ENCODE data around the gene PACC1. TPM values are rescaled to one million over a fixed set of nuclear protein-coding genes. Genes with fewer than 3 reads are reported as not detected.
A peak's percentile ranks its signal among the peaks of the same experiment; 100 is the strongest.

PACC1 gene
- total RNA-seq, 4 donors from 2014 or later: 3.3 to 33.2 (median 11.4) TPM

DNA sequence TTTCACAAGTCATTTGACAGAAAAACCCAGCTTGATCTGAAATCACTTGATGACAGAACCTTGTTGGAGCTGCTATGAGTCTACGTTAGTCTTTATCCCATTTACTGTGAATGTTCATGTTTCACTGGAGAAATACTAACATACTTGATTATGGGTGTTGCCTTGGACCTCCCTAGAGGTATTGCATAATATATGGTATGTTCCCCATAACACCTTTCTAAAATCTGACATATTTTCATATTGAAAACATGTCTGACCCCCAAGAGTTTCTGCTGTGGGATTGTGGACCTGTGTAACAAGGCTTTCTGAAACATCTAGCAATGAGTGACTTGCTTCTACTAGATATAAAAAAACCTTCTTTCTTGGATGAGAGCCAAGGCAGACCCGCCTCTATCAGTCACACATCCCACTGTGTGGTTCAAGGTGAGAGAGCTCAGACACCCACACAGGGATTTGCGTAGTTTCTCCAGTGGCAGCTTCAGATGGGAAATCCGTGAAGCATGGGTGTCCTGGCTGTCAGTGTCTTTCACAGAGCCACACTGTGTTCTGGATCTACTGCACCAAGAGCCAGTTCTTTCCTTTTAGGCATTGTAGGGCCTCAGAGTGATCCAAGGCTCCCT, 22.6 kb upstream of the PACC1 start:
- Histone ChIP-seq H3K4me3 (no peak overlapping the region), H3K9me3 (no peaks in the 10 kb centered on the region), H3K27me3 (no peaks in the 10 kb centered on the region), H3K36me3 (no peaks in the 10 kb centered on the region), H3K4me1 (peaks cover 0 to 12% (median 5%) of the 10 kb centered on the region in 4 donors), H3K27ac (no peak overlapping the region)
- TF ChIP-seq EP300 (IDR thresholded peaks at IDR 0.05) (no peak), POLR2A (IDR thresholded peaks at IDR 0.05) (no peak)
- TF ChIP-seq, protein P1, sequence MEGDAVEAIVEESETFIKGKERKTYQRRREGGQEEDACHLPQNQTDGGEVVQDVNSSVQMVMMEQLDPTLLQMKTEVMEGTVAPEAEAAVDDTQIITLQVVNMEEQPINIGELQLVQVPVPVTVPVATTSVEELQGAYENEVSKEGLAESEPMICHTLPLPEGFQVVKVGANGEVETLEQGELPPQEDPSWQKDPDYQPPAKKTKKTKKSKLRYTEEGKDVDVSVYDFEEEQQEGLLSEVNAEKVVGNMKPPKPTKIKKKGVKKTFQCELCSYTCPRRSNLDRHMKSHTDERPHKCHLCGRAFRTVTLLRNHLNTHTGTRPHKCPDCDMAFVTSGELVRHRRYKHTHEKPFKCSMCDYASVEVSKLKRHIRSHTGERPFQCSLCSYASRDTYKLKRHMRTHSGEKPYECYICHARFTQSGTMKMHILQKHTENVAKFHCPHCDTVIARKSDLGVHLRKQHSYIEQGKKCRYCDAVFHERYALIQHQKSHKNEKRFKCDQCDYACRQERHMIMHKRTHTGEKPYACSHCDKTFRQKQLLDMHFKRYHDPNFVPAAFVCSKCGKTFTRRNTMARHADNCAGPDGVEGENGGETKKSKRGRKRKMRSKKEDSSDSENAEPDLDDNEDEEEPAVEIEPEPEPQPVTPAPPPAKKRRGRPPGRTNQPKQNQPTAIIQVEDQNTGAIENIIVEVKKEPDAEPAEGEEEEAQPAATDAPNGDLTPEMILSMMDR (IDR thresholded peaks at IDR 0.05): no peak
- WGBS, 2 donors: 83 to 87% methylated on average over 4 of the region's 4 CpGs
- no peak for DNase-seq (ENCODE audit: low spot score in 2 of 2)

DNA sequence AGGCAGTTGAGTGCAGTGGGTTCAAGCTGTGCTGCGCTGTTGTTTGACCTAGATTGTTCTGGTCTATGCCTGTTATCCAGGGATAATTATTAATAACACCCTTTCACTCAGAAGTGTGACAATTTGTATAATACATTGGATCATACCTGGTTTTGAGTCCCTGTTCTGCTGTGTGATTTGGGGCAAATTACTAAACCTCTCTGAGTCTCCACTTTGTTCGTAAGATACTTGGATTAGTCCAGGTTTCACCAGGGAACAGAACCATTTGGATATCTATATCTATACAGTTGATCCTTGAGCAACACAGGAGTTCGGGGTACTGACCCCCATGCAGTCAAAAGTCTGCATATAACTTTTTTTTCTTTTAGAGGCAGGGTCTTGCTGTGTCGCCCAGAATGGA, 20.3 kb upstream of the PACC1 start:
- Histone ChIP-seq H3K9me3 (no peaks in the 10 kb centered on the region), H3K36me3 (no peaks in the 10 kb centered on the region), H3K27me3 (no peaks in the 10 kb centered on the region), H3K4me3 (no peak overlapping the region), H3K27ac (no peak overlapping the region), H3K4me1 (peaks cover 0 to 21% (median 6%) of the 10 kb centered on the region in 4 donors)
- no peak for DNase-seq (ENCODE audit: low spot score in 2 of 2)
- TF ChIP-seq EP300 (IDR thresholded peaks at IDR 0.05): no peak
- TF ChIP-seq, protein P1 (IDR thresholded peaks at IDR 0.05): no peak
- TF ChIP-seq POLR2A (IDR thresholded peaks at IDR 0.05): no peak
- 95 to 96% methylated on average over 4 of the region's 4 CpGs for WGBS, 2 donors

DNA sequence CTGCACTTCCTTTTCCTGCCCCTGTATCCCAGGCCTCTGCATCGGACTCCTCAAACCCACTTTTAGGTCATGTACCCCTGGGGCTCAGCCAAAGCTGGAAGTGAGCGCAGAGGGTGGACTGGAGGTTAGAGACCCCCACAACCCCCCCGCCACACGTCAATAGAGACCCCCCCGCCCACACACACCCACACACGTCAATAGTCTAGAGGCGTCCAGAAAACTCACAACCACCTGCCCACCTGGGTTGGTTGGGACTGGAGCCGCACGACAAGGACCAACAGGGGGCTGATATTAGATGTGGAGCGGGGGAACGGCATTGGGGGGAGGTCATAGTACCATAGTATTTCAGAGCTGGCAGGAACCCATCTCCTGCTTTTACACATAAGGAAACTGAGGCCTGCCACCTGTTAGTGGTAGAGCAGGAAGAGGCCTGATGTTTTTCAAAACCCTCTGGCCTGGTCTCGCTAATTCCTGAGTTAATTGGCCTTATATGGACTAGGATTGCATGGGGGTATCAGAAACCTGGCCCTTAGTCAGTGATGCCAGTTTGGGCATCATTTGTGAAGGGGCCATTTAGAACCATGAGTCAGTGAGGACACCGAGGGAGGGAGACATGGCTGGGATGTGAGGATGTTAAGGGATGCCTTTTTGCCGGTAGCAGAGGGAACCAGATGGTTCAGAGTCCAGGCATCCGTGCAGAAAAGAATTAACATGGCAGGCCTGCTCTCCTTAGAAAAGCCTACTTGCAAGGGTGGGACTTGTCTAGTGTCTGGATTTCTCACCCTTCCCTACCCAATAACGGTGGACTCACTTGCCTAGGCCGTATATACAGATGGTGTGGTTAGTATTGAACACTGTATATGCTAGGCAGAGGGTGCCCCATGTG, 19.1 kb upstream of the PACC1 start:
- no peak for DNase-seq (ENCODE audit: low spot score in 2 of 2)
- no peaks in the 10 kb centered on the region for H3K9me3 ChIP-seq
- H3K4me1 ChIP-seq: peaks cover 0 to 21% (median 6%) of the 10 kb centered on the region in 4 donors
- peak overlapping the region; percentile 51 to 94 (median 56) for H3K4me3 ChIP-seq
- TF ChIP-seq, protein P1 (IDR thresholded peaks at IDR 0.05): no peak
- no peak for TF ChIP-seq POLR2A (IDR thresholded peaks at IDR 0.05)
- TF ChIP-seq EP300 (IDR thresholded peaks at IDR 0.05): no peak
- H3K36me3 ChIP-seq: no peaks in the 10 kb centered on the region
- H3K27me3 ChIP-seq: no peaks in the 10 kb centered on the region
- H3K27ac ChIP-seq: peak overlapping the region; percentile 57 to 95 (median 90)
- whole genome bisulfite sequencing, 2 donors: 52 to 53% methylated on average over 16 to 17 of the region's 17 CpGs

DNA sequence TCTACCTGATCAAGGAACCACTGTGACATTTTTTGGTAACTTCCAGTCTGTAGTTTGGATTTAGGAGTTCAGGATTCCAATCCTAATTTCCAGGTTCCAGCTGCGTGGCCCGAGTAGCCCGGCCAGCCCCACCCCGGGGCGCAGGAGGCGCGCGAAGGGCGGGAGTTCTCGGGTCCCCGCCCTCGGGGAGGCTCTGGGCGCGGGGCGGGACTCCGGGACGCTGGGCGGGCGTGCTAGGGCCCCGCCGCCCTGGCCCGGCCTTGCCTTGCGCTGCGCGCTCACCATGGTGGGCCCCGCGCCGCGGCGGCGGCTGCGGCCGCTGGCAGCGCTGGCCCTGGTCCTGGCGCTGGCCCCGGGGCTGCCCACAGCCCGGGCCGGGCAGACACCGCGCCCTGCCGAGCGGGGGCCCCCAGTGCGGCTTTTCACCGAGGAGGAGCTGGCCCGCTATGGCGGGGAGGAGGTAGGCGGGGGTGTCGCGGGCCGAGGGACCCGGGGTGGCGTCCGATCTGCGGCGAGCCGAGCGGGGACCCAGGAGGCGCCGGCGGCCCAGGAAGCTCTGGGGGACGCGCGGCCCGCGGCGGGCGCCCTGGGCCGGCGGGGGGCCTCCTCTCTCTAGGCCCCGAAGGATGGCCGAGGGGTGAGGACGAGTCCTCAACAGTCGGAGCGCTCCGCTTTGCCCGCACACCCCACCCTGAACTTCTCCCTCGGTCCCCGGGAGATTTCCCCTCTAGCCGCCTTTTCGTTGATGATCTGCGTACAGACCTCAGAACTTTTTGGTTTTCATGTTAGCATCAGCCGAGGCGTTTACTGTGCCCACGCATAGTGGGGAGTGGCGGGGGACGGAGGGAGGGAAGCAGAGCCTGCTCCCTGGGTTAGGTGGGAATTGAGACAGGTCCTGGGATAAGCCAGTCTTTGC, 18.2 kb upstream of the PACC1 start, which contains the start of gene NENF:
Gene NENF (plus strand): TSS at position 260 of the 916 bp plus-strand sequence. CDS start 24 bp downstream, at position 284.
- TF ChIP-seq, protein P1 (IDR thresholded peaks at IDR 0.05): peak in 1 of 5 experiments; percentile 10
- peak in 1 of 2 donors; percentile 65 for TF ChIP-seq EP300 (IDR thresholded peaks at IDR 0.05)
- peak; percentile 86 to 93 for TF ChIP-seq POLR2A (IDR thresholded peaks at IDR 0.05)

More for the DNA sequence above, 18.2 kb upstream of the PACC1 start, which contains the start of gene NENF:
- Histone ChIP-seq H3K4me3 (peak within 1 kb of the TSS; percentile 51 to 94 (median 56)), H3K9me3 (no peaks in the 10 kb centered on the region), H3K4me1 (peaks cover 0 to 21% (median 6%) of the 10 kb centered on the region in 4 donors), H3K27me3 (no peaks in the 10 kb centered on the region), H3K27ac (peak within 1 kb of the TSS; percentile 57 to 95 (median 90)), H3K36me3 (no peaks in the 10 kb centered on the region)
- 0 to 1% methylated on average over 45 to 78 of the region's 86 CpGs for WGBS, 2 donors
- peak; percentile 66 to 71 for DNase-seq (ENCODE audit: low spot score in 2 of 2)
